ENCODE data around the gene PHOSPHO1. TPM values are rescaled to one million over a fixed set of nuclear protein-coding genes. Genes with fewer than 3 reads are reported as not detected.
"Not testable (repeated sequence)": the region's sequence is repeated elsewhere in the genome, so short reads cannot be mapped to it uniquely, and the experiment has no call there.

PHOSPHO1 gene
- total RNA-seq, 1 donor = 0.09 TPM

DNA sequence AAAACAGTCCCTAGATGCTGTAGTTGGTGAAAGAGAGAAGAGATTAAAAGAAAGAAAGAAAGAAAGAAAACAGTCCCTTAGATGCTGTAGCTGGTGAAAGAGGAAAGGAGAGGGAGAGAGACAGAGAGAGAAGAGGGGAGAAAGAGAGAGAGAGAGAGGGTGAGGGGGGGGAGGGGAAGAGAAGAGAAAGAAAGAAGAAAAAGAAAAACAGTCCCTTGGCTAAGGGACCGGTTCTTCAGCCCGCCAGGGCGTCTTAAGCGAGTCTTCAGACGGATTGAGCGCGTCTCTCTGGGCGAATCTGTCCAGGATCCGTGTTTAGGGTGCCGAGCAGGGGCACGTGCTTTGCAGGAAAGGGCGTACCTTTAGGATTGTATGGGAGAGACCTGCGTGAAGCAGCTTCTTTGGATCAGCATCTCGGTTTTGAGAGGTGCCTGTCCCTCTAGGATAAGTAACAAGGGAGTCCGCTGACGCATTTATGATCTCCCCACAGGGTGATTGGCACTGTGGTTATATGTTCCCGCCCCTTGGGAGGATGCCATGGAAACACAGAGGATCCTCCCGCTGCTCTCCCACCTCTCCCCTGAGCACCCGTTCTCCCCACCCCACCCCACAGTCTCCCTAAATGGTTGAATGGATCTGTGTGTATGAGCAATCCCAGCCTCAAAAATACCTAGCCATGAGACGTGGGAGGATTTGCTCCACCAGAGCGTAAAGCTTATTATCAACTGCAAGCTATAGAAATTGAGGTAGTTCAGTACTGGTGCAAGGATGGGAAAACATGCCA is 36.9 kb downstream of the PHOSPHO1 start:
- TF ChIP-seq, protein P1, sequence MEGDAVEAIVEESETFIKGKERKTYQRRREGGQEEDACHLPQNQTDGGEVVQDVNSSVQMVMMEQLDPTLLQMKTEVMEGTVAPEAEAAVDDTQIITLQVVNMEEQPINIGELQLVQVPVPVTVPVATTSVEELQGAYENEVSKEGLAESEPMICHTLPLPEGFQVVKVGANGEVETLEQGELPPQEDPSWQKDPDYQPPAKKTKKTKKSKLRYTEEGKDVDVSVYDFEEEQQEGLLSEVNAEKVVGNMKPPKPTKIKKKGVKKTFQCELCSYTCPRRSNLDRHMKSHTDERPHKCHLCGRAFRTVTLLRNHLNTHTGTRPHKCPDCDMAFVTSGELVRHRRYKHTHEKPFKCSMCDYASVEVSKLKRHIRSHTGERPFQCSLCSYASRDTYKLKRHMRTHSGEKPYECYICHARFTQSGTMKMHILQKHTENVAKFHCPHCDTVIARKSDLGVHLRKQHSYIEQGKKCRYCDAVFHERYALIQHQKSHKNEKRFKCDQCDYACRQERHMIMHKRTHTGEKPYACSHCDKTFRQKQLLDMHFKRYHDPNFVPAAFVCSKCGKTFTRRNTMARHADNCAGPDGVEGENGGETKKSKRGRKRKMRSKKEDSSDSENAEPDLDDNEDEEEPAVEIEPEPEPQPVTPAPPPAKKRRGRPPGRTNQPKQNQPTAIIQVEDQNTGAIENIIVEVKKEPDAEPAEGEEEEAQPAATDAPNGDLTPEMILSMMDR (IDR thresholded peaks at IDR 0.05; ENCODE audit: insufficient read depth, low read length) = no peak
- peak; percentile 59 for DNase-seq (ENCODE audit: low read depth)
- H3K4me3 ChIP-seq (ENCODE audit: low read depth, low read length) = peak overlapping the region; percentile 79

DNA sequence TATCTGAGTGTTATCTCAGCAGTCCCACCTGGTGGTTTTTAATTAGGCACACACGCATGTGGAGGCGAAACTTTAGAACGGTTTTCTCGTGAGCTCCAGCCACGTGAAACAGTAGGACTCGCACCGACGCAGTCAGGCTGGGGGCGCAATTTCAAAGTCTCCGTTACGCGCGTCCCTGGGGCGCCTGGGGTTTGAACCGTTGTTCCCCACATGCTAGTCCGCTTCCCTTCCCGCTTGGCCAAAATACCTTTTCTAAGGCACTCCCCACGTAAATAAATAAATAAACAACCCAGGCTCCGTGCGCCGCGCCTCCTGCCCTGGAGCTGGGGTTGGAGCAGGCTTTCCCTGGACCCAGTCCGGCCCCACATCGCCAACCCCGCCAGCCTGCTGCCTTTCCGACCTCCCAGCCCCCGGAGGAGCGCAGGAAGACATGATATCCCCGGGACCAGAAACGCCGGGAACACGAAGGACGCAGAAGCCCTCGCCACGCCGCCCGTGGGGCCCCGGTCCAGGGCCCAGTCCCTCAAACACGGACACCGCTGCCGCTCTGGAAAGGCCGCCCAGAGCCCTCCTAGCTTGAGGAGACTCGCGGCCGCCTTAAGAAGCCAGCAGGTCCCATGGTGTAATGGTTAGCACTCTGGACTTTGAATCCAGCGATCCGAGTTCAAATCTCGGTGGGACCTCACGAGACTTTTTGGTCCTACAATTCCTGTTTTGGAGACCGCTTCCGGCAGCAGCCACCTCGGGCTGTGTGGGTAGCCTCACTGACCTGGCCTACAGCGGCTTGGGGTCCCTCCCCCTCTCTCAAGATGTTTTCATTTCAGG is 38.5 kb downstream of the PHOSPHO1 start:
- TF ChIP-seq, protein P1 (IDR thresholded peaks at IDR 0.05; ENCODE audit: insufficient read depth, low read length) = peak; percentile 25
- peak; percentile 84 for DNase-seq (ENCODE audit: low read depth)
- peak overlapping the region; percentile 79 for H3K4me3 ChIP-seq (ENCODE audit: low read depth, low read length)

DNA sequence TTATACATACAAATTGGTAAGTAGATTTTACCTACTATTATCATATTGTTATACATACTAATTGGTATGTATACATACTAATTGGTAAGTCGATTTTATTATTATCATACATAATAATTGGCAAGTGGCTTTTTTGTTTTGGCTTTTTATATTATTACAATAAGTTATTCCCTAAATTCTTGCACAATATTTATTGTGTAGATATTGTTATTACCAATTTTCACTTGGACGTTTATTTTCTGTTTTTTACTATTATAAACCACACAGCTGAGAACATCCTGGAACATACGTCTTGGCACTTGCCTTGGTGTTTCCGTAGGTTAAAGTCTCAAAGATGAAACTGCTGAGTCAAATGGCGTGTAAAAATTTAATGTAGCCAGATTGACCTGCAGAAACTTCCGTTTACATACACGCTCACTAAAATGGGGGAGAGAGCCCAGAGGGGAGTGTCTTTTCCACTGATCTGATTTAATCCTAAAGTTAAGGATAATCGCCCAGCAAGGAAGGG is 39.1 kb downstream of the PHOSPHO1 start:
- DNase-seq (ENCODE audit: low read depth) = no peak
- TF ChIP-seq, protein P1 (IDR thresholded peaks at IDR 0.05; ENCODE audit: insufficient read depth, low read length) = no peak
- peak overlapping the region; percentile 79 for H3K4me3 ChIP-seq (ENCODE audit: low read depth, low read length)

- DNase-seq (ENCODE audit: low read depth) = no peak
- TF ChIP-seq, protein P1 (IDR thresholded peaks at IDR 0.05; ENCODE audit: insufficient read depth, low read length) = no peak
- H3K4me3 ChIP-seq (ENCODE audit: low read depth, low read length) = no peak overlapping the region
These were observed 39.7 kb downstream of the PHOSPHO1 start for GRCh38 chr17:49190932-49191331.

GRCh38 chr17:49187301-49187700 is 43.3 kb downstream of the PHOSPHO1 start:
- H3K4me3 ChIP-seq (ENCODE audit: low read depth, low read length) = no peak overlapping the region
- no peak for DNase-seq (ENCODE audit: low read depth)
- TF ChIP-seq, protein P1 (IDR thresholded peaks at IDR 0.05; ENCODE audit: insufficient read depth, low read length) = no peak

GRCh38 chr17:49185381-49185780 is 45.2 kb downstream of the PHOSPHO1 start:
- DNase-seq (ENCODE audit: low read depth); H3K4me3 ChIP-seq (ENCODE audit: low read depth, low read length): not testable (repeated sequence)

- not testable (repeated sequence) for H3K4me3 ChIP-seq (ENCODE audit: low read depth, low read length)
These were observed 46.1 kb downstream of the PHOSPHO1 start for GRCh38 chr17:49184522-49184921.

More at GRCh38 chr17:49184522-49184921, 46.1 kb downstream of the PHOSPHO1 start:
- not testable (repeated sequence) for DNase-seq (ENCODE audit: low read depth)
